OCI-LY1 (cell line): ENCODE measurements around the gene CLIC6.
A peak's percentile ranks its signal among the peaks of the same experiment; 100 is the strongest.

Experiments
- EZH2 ChIP-seq: fragments of 200-600 bp; sonication (generic), shearing (Covaris generic); IDR thresholded peaks from 2 replicates; pipeline ENCODE4 v1.8.0; 2017; ENCODE audit warnings: borderline replicate concordance, mixed run types, mild to moderate bottlenecking, antibody characterized with exemption, low read length, moderate library complexity, mixed read lengths
- TF ChIP-seq, protein P1 (sequence below): fragments of 200-600 bp; sonication (generic), shearing (Covaris generic); IDR thresholded peaks from 2 replicates; pipeline ENCODE4 v1.5.1; 2017; ENCODE audit warnings: mild to moderate bottlenecking, antibody characterized with exemption, low read length, moderate library complexity, mixed read lengths

DNA sequence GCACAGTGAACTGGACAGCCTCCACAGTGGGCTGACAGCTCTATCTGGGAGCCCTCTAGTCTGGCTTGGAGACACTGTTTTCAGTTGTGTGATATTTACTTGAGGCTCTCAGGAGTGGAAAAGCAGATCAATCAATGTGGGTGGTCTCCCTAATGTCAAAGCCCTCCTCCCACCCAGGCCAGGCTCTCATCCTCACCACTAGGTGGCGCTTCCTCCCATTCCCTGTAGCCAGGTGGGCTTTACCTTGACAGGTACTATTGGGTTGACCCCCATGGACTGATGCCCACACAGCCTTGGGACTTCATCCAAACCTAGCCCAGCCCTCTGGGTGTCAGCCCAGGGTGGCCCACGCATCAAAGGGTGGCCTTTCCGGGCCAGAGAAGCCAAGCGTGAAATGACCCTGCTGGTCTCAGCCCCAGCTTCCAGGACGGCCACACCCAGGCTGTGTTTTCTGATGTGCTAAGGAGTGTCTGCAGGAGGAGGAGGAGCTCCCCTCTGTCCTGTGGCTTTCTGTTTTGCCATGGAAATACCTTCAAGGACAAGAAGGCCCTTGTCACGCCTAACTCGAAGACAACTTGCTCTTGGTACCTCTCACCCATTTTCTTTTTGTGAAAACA is 54.0 kb downstream of the CLIC6 start:
- TF ChIP-seq, protein P1, sequence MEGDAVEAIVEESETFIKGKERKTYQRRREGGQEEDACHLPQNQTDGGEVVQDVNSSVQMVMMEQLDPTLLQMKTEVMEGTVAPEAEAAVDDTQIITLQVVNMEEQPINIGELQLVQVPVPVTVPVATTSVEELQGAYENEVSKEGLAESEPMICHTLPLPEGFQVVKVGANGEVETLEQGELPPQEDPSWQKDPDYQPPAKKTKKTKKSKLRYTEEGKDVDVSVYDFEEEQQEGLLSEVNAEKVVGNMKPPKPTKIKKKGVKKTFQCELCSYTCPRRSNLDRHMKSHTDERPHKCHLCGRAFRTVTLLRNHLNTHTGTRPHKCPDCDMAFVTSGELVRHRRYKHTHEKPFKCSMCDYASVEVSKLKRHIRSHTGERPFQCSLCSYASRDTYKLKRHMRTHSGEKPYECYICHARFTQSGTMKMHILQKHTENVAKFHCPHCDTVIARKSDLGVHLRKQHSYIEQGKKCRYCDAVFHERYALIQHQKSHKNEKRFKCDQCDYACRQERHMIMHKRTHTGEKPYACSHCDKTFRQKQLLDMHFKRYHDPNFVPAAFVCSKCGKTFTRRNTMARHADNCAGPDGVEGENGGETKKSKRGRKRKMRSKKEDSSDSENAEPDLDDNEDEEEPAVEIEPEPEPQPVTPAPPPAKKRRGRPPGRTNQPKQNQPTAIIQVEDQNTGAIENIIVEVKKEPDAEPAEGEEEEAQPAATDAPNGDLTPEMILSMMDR = peak; percentile 91
- no peak for TF ChIP-seq EZH2
